Measurements from ENCODE around the gene LYPLAL1.

DNA sequence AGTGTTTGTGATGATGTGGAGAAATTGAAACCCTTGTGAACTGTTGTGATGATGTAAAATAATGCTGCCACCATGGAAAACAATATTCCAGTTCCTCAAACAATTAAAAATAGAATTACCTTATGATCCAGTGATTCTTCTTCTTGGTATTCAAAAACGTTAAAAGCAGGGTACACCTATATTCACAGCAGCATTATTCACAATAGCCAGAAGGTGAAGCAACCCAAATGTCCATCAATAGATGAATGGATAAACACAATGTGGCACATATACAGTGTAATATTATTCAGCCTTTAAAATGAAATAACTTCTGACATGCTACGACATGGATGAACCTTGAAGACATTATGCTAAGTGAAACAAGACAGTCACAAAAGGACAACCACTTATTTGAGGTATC lies 59.2 kb downstream of the LYPLAL1 start:
- TF ChIP-seq, protein P1, sequence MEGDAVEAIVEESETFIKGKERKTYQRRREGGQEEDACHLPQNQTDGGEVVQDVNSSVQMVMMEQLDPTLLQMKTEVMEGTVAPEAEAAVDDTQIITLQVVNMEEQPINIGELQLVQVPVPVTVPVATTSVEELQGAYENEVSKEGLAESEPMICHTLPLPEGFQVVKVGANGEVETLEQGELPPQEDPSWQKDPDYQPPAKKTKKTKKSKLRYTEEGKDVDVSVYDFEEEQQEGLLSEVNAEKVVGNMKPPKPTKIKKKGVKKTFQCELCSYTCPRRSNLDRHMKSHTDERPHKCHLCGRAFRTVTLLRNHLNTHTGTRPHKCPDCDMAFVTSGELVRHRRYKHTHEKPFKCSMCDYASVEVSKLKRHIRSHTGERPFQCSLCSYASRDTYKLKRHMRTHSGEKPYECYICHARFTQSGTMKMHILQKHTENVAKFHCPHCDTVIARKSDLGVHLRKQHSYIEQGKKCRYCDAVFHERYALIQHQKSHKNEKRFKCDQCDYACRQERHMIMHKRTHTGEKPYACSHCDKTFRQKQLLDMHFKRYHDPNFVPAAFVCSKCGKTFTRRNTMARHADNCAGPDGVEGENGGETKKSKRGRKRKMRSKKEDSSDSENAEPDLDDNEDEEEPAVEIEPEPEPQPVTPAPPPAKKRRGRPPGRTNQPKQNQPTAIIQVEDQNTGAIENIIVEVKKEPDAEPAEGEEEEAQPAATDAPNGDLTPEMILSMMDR (IDR thresholded peaks at IDR 0.05) = no peak
- TF ChIP-seq POLR2AphosphoS5 (IDR thresholded peaks at IDR 0.05) = no peak
